Skeletal muscle satellite cell (primary cell): ENCODE measurements around the gene GABRP.
"Not testable (repeated sequence)": the region's sequence is repeated elsewhere in the genome, so short reads cannot be mapped to it uniquely, and the experiment has no call there.

ENCODE experiments used
- H3K27me3 ChIP-seq: 2 replicates; pipeline ENCODE4 v1.7.0; 2013; ENCODE audit warnings: low read length; ENCODE audit not compliant: control insufficient read depth, insufficient read depth
- H3K36me3 ChIP-seq: 2 replicates; pipeline ENCODE4 v1.7.0; 2013; ENCODE audit warnings: mild to moderate bottlenecking, control low read depth, low read length; ENCODE audit not compliant: insufficient read depth
- H3K4me1 ChIP-seq: 2 replicates; pipeline ENCODE4 v1.7.0; 2013; ENCODE audit warnings: low read length; ENCODE audit not compliant: control insufficient read depth, insufficient read depth
- H3K4me2 ChIP-seq: 2 replicates; pipeline ENCODE4 v1.7.0; 2013; ENCODE audit warnings: mild to moderate bottlenecking, low read length
- H3K4me3 ChIP-seq: 2 replicates; pipeline ENCODE4 v1.7.0; 2013; ENCODE audit warnings: low read length
- H3K9ac ChIP-seq: 2 replicates; pipeline ENCODE4 v1.7.0; 2013; ENCODE audit warnings: mild to moderate bottlenecking, low read depth, low read length, moderate library complexity
- H3K9me3 ChIP-seq: replicated peaks from 2 replicates; pipeline ENCODE4 v1.7.0; 2013; ENCODE audit warnings: mild to moderate bottlenecking, control low read depth, low read length

GABRP gene

DNA sequence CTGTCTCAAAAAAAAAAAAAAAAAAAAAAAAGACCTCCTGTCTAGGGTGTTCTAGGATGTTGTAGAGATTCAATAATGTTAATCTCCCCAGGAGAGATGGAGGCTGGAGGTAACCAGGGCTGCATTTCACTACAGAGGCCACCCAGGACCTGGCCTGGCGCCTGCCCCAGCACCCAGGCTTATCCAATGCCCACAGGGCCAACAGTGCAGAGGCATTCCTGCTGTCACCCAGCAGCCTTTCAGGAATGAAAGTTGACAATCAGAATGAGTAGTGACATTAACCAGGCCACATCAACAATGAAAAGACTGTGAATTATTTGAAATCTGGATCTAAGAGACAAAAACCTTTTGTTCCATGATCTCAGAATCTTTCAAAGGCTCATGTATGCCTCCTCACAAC lies 36.2 kb upstream of the GABRP start:
- Histone ChIP-seq H3K9ac (no peak overlapping the region), H3K4me3 (no peak overlapping the region), H3K4me1 (peaks cover 13% of the 10 kb centered on the region), H3K36me3 (no peaks in the 10 kb centered on the region), H3K4me2 (no peak overlapping the region), H3K9me3 (no peaks in the 10 kb centered on the region), H3K27me3 (peaks cover 31% of the 10 kb centered on the region)

DNA sequence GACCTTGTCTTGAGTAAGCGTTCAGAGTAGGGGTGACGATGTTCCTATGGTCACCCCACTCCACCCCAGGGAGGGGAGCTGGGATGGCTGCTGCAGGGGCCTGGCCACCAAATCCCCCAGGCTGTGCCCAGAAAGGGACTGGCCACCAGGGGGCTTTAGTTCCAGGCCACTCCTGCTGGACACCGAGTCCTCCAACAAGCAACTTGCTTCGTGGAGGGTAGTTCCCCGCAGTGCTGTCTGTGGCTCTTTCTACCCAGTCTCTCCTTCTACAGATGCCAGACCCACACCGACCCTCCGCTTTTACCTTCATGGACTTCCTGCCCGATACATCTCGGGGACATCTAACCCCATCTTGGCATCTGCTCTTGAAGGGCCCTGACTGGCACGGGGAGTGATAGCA lies 35.7 kb upstream of the GABRP start:
- H3K36me3 ChIP-seq: no peaks in the 10 kb centered on the region
- H3K9ac ChIP-seq: no peak overlapping the region
- H3K4me3 ChIP-seq: no peak overlapping the region
- no peaks in the 10 kb centered on the region for H3K9me3 ChIP-seq
- H3K4me2 ChIP-seq: no peak overlapping the region
- H3K4me1 ChIP-seq: peaks cover 13% of the 10 kb centered on the region
- H3K27me3 ChIP-seq: peaks cover 31% of the 10 kb centered on the region

DNA sequence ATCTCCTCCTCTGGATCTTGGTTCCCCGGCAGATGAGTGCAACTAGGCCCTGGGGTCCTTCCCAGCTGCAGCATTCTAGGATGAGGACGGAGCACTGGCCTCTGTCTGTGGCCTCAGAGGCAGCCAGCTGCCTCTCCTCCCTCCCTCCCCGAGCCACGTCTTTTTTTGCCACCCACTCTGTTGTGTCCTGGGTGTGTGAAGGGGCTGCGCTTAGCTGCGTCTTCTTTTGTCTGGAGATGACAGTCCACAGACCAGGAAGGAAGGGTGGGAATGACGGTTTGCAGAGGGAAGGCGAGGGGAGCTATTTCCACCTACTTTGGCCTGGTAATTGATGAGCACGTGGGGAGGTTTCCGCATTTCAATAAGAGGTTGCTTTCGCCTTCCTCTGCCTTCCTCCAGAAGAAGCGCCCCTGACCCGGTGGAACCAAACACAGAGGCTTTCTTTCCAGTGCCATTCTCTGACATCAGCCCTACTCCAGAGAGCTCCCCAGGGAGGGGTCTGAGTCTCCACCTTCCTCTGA lies 34.5 kb upstream of the GABRP start:
- Histone ChIP-seq H3K9ac (no peak overlapping the region), H3K36me3 (no peaks in the 10 kb centered on the region), H3K4me2 (no peak overlapping the region), H3K4me1 (peaks cover 13% of the 10 kb centered on the region), H3K9me3 (no peaks in the 10 kb centered on the region), H3K4me3 (no peak overlapping the region), H3K27me3 (peaks cover 26% of the 10 kb centered on the region)

DNA sequence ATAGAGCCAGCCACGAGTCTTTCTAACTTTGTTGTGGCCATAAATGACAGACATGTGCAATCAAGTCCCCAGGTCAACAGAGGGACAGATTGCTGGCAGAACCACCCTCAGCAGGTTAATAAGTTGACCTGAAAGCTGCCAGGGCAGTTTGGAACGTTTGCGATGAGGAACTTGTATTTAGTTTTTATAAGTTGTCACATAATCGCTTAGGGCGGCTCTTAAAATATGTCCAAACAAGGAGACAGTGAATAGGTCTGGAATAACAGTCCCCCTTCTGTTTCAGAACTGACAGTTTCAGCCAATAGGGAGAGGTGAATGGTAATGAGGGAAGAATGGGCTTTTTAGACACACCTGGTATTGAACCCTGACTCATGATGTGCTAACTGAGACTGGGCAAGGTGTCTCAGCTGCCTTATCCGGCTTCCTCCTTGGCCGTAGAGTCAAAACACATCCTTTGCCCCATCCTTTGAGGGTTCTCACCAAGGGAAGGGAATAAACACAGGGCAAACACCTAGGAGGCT lies 33.6 kb upstream of the GABRP start:
- Histone ChIP-seq H3K9me3 (no peaks in the 10 kb centered on the region), H3K4me1 (peaks cover 6% of the 10 kb centered on the region), H3K4me3 (no peak overlapping the region), H3K27me3 (peaks cover 26% of the 10 kb centered on the region), H3K36me3 (no peaks in the 10 kb centered on the region), H3K9ac (no peak overlapping the region), H3K4me2 (no peak overlapping the region)

DNA sequence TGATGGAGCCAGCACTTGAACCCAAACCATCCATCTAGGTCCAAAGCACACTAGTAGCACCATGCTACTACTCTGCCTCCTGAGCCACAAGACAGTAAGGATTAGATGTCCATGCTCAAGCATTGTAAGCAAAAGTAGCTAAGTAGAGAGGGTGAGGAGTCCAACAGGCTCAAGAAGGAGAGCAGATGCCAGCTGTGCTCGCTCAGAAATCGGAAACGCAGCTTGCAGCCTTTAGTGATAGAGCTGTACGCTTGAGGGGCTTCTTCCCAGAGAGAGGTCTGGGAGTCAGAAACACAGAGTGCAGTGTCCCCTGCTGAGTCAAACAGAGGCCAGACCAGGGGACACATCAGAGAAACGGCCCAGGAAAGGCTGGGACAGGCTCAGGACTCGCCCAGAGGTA lies 32.7 kb upstream of the GABRP start:
- Histone ChIP-seq H3K4me2 (no peak overlapping the region), H3K4me1 (no peaks in the 10 kb centered on the region), H3K4me3 (no peak overlapping the region), H3K9ac (no peak overlapping the region), H3K9me3 (no peaks in the 10 kb centered on the region), H3K36me3 (no peaks in the 10 kb centered on the region), H3K27me3 (peaks cover 21% of the 10 kb centered on the region)

DNA sequence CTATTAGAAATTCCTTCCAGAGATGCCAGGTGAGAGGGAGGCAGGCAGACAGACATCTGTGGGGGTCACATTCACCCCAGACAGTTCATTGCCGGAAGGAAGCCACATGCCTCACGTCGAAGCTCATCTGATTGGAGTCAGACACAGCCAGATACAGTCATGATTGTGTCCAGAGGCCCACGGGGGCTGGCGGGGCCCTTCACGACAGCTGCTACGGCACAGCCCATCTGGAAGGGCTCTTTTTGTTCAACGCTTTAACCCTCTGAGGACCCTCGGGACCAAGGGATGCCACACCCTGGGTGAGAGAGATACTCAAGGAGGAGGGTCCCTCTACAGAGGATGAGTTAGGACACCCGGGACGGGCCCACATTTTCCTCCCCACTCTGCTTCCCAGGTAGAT lies 31.9 kb upstream of the GABRP start:
- no peak overlapping the region for H3K4me2 ChIP-seq
- no peaks in the 10 kb centered on the region for H3K36me3 ChIP-seq
- no peak overlapping the region for H3K9ac ChIP-seq
- no peaks in the 10 kb centered on the region for H3K9me3 ChIP-seq
- no peak overlapping the region for H3K4me3 ChIP-seq
- H3K4me1 ChIP-seq: no peaks in the 10 kb centered on the region
- H3K27me3 ChIP-seq: peaks cover 21% of the 10 kb centered on the region

DNA sequence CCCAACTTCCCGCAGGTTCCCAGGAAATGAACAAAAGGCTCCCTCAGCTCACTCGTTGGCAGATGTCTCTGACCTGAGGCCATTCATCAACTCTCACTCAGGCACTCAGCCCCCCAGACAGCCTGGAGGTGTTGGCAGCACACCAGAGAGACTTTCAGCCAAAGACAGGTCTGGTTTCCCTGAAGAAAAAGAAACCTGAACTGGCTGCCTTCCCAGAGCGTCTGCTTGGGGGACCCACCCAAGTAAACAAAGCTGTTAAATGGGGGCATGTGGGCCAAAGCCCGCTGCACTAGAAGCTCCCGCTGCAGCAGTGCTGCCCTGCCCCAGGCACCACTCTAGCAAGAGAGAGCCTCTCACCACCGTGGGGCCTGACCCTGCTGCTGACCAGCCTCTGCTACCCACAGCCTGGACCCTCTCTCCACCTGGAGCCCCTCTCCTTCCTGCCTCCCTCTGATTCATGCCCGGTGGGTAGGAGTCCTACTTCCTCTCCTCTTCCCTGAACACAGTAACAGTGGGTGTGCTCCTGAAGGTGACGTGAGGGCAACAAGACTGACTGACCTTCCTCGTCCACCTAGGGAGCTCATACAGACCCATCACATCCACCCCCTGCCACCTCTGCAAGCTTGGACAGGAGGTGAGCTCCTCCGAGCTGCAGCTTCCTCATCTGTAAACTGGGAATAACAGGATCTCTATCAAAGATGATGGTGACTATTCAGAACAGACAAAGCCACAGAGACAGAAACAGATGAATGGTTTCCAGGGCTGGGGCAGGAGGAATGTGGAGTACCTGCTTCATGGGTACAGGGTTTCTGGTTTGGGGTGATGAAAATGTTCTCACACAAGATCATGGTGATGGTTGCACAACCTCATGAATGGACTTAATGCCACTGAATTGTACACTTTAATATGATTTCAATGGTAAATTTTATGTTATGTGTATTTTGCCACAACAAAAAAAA lies 31.0 kb upstream of the GABRP start:
- H3K27me3 ChIP-seq: peaks cover 21% of the 10 kb centered on the region
- H3K4me3 ChIP-seq: no peak overlapping the region
- no peaks in the 10 kb centered on the region for H3K4me1 ChIP-seq
- H3K36me3 ChIP-seq: no peaks in the 10 kb centered on the region
- no peak overlapping the region for H3K9ac ChIP-seq
- no peak overlapping the region for H3K4me2 ChIP-seq
- H3K9me3 ChIP-seq: no peaks in the 10 kb centered on the region

DNA sequence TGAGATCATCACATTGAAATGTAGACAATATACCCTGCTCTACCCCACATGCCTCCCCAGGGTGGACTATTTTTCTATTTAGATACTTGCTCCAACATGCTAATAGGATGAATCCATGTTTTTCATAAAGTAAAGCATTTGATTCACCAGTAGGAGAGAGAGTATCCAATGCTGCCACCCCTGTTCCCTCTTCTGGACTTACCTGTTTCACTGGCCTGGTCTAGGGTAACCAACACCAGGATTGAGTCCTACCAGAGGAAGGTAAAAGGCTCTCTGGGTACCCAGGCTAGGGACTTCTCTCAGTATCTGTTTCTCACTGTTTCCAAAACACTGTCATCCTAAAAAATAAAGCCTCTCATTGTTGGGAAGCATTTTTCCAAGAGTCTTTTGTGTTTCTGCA lies 30.2 kb upstream of the GABRP start:
- Histone ChIP-seq H3K4me1 (no peaks in the 10 kb centered on the region), H3K36me3 (no peaks in the 10 kb centered on the region), H3K4me2 (no peak overlapping the region), H3K9ac (no peak overlapping the region), H3K9me3 (no peaks in the 10 kb centered on the region), H3K4me3 (no peak overlapping the region), H3K27me3 (peaks cover 21% of the 10 kb centered on the region)

DNA sequence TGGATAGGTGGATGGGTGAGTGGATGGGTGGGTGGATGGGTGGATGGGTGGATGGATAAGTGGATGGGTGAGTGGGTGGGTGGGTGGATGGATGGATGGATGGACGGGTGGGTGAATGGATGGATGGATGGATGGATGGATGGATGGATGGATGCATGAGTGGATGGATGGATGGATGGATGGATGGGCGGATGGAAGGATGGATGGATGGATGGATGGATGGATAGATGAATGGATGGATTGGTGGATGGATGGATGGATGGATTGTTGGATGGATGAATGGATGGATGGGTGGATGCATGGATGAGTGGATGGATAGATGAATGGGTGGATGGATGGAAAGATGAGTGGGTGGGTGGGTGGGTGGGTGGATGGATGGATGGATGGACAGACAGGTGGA lies 29.0 kb upstream of the GABRP start:
- not testable (repeated sequence) for H3K9ac ChIP-seq, H3K36me3 ChIP-seq, H3K4me1 ChIP-seq, H3K4me3 ChIP-seq, H3K4me2 ChIP-seq, H3K9me3 ChIP-seq
- H3K27me3 ChIP-seq: peaks cover 14% of the 10 kb centered on the region

DNA sequence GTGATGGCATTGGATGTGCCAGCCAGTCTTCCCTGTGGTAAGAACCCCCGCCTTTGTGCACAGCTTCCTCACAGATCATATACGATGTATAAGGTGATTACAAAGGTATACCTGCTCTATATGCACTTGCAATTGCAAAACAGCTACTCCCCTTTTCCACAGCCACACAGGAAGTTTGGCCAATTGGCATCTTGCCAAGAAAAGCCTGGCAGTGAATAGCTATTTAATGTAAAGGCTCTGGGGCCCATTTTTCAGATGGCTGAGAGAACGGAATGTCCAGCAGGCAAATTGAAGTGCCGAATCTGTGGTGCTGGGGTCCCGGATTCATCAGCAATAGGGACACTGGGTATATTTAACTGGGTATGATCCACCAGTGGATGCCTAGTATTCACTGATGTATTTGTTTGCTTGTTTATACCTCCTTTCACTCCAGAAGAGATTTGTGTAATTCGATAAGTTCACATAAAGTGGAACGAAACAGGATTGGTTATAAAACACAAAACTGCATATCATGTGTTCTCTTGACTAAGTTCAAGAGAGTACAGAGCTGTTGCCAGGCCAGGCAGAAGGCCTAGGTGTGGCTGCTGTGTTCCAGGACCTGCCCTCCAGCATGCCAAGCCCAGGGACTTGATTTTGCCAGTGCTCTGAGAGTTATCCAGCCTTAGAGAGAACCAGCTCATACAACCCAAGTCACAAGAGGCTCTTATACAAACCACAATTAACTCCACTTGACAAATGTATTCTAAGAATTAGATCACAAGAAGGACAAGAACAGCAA lies 27.7 kb upstream of the GABRP start:
- Histone ChIP-seq H3K4me1 (no peaks in the 10 kb centered on the region), H3K4me3 (no peak overlapping the region), H3K9ac (no peak overlapping the region), H3K9me3 (no peaks in the 10 kb centered on the region), H3K36me3 (no peaks in the 10 kb centered on the region), H3K27me3 (peaks cover under 1% of the 10 kb centered on the region), H3K4me2 (no peak overlapping the region)

DNA sequence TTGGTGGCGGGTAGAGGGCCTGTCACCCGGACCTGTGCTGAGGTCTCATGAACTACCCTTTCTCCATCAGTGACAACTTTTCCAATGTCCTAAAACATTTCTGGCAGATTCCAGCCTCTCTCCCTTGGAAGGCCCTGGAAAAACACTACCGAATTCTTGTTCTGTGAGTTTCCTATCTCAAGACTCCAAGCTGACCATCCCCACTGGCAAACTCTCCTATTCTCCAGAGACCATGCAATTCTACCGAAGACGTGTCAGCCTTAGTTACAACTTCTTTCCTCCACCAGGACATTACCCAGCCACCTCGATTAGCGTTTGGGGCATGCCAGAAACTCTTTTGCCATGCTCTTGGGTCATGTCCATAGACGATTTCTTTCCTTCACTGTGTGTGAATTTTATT lies 26.8 kb upstream of the GABRP start:
- Histone ChIP-seq H3K36me3 (no peaks in the 10 kb centered on the region), H3K4me1 (no peaks in the 10 kb centered on the region), H3K4me2 (no peak overlapping the region), H3K4me3 (no peak overlapping the region), H3K27me3 (no peaks in the 10 kb centered on the region), H3K9ac (no peak overlapping the region), H3K9me3 (no peaks in the 10 kb centered on the region)
